Keratinocyte (primary cell): ENCODE results near the gene GPANK1. TPM values are rescaled to one million over a fixed set of nuclear protein-coding genes. Genes with fewer than 3 reads are reported as not detected.

Experiments
- DNase-seq: peaks from one replicate; pipeline ENCODE4 v3.0.0-alpha.2; 2011; ENCODE audit warnings: low read depth, missing footprints, low spot score
- FAIRE-seq: peaks from 2 replicates; lab custom pipeline; 2011; peaks lifted over from hg19 to GRCh38; lab: Jason Lieb, UNC
- H2AFZ ChIP-seq: 2 replicates; pipeline ENCODE4 v1.6.0; 2012; ENCODE audit warnings: low read length, control low read depth, inconsistent platforms; ENCODE audit not compliant: control insufficient read depth
- H3K27ac ChIP-seq: 2 replicates; pipeline ENCODE4 v1.5.1; 2011; ENCODE audit warnings: low read length; ENCODE audit not compliant: control insufficient read depth, insufficient read depth
- H3K27me3 ChIP-seq: 3 replicates; pipeline ENCODE4 v1.6.0; 2011; ENCODE audit warnings: low read length; ENCODE audit not compliant: control insufficient read depth, insufficient read depth; ENCODE audit errors: extremely low read depth
- H3K36me3 ChIP-seq, 2 experiments: 2 replicates in 1 of 2; 3 replicates in 1 of 2; pipeline ENCODE4 v1.5.1; 2011; ENCODE audit warnings: low read length in 2 of 2, mild to moderate bottlenecking in 1 of 2; ENCODE audit not compliant: control insufficient read depth in 2 of 2, insufficient read depth in 2 of 2; ENCODE audit errors: extremely low read depth in 1 of 2
- H3K4me1 ChIP-seq: 3 replicates; pipeline ENCODE4 v1.5.1; 2011; ENCODE audit warnings: low read length; ENCODE audit not compliant: control insufficient read depth, insufficient read depth; ENCODE audit errors: extremely low read depth
- H3K4me2 ChIP-seq: 3 replicates; pipeline ENCODE4 v1.6.0; 2011; ENCODE audit warnings: low read depth, low read length; ENCODE audit not compliant: control insufficient read depth, insufficient read depth; ENCODE audit errors: extremely low read depth
- H3K4me3 ChIP-seq, 3 experiments: fragments of 200-600 bp in 1 of 3; sonication (generic) in 1 of 3; 2 replicates in 2 of 3; 3 replicates in 1 of 3; pipeline ENCODE4 v1.5.1; 2011 to 2016; ENCODE audit warnings: low read length in 3 of 3, mild to moderate bottlenecking in 3 of 3, control low read depth in 2 of 3, inconsistent platforms in 1 of 3, low read depth in 1 of 3, mixed read lengths in 1 of 3, mixed run types in 1 of 3, moderate library complexity in 1 of 3; ENCODE audit not compliant: control insufficient read depth in 2 of 3, insufficient read depth in 2 of 3; ENCODE audit errors: extremely low read depth in 1 of 3
- H3K79me2 ChIP-seq: 2 replicates; pipeline ENCODE4 v1.6.0; 2012; ENCODE audit warnings: low read length; ENCODE audit not compliant: control insufficient read depth, insufficient read depth
- H3K9ac ChIP-seq: 3 replicates; pipeline ENCODE4 v1.6.0; 2011; ENCODE audit warnings: low read length; ENCODE audit not compliant: control insufficient read depth, insufficient read depth; ENCODE audit errors: extremely low read depth
- H3K9me1 ChIP-seq: 3 replicates; pipeline ENCODE4 v1.6.0; 2011; ENCODE audit warnings: low read length; ENCODE audit not compliant: control insufficient read depth, insufficient read depth; ENCODE audit errors: extremely low read depth
- H3K9me3 ChIP-seq: 2 replicates; pipeline ENCODE4 v1.5.1; 2012; ENCODE audit warnings: low read depth, low read length; ENCODE audit not compliant: control insufficient read depth
- H4K20me1 ChIP-seq: 3 replicates; pipeline ENCODE4 v1.6.0; 2011; ENCODE audit warnings: low read length; ENCODE audit not compliant: control insufficient read depth, insufficient read depth; ENCODE audit errors: extremely low read depth
- CTCF ChIP-seq, 3 experiments: IDR thresholded peaks in 1 of 3; conservative IDR thresholded peaks in 1 of 3; optimal IDR thresholded peaks in 1 of 3; 2 replicates in 2 of 3; 3 replicates in 1 of 3; pipeline versions ENCODE3 to v1.5.1; 2011; ENCODE audit warnings: low read length in 3 of 3, mild to moderate bottlenecking in 3 of 3, moderate library complexity in 2 of 3, control low read depth in 1 of 3, inconsistent platforms in 1 of 3; ENCODE audit not compliant: insufficient read depth in 2 of 3; ENCODE audit errors: extremely low read depth in 1 of 3
- EZH2 ChIP-seq: IDR thresholded peaks from one replicate; pipeline ENCODE4 v1.6.1; 2012; ENCODE audit warnings: inconsistent platforms, mild to moderate bottlenecking, low read length, moderate library complexity
- dilution Hi-C: fragments of 300-500 bp; cut with MboI; formaldehyde crosslinking; loops from one replicate; pipeline ENCODE4 v1.7.0; 2020; ENCODE audit warnings: low sequenced_read_pairs; ENCODE audit not compliant: extremely low pct_ligation_motif_present
- polyA minus RNA-seq, 3 experiments: library from RNA; depleted of rRNA, polyadenylated mRNA; stranded (reverse); fragments of >200 nt; gene quantifications; 1 replicate in 1 of 3; 2 replicates in 1 of 3; 3 replicates in 1 of 3; pipeline ENCODE4 v1.2.3, GENCODE V29; 2011
- polyA plus RNA-seq, 5 experiments: library from polyadenylated mRNA; depleted of rRNA in 3 of 5; stranded (reverse) in 3 of 5; stranded (forward) in 1 of 5; unstranded in 1 of 5; fragments of >200 nt; gene quantifications; 1 replicate in 1 of 5; 2 replicates in 3 of 5; 3 replicates in 1 of 5; pipeline versions ENCODE4 v1.2.1 to v1.2.3, GENCODE V29; 2011 to 2012; ENCODE audit warnings: missing spikeins in 2 of 5, low read depth in 1 of 5, low replicate concordance in 1 of 5

GPANK1 gene
- 7.9 to 11.4 TPM (median 10.0 TPM) in 3 replicates for polyA plus RNA-seq
- polyA plus RNA-seq (2011; ENCODE audit: low read depth) = 15.6 TPM
- 10.4 TPM in 2 replicates for polyA plus RNA-seq (2011; cell fraction: cytosol; rRNA removed)
- 10.7 and 14.0 TPM in 2 replicates for polyA plus RNA-seq (2011; cell fraction: nucleus; rRNA removed)
- polyA plus RNA-seq (2012; ENCODE audit: low replicate concordance) = 7.1 and 10.4 TPM in 2 replicates
- polyA minus RNA-seq = 2.6 to 5.5 TPM (median 3.4 TPM) in 3 replicates
- polyA minus RNA-seq (2011; cell fraction: cytosol; rRNA and poly(A)+ RNA removed) = 4.0 TPM
- 2.7 and 4.0 TPM in 2 replicates for polyA minus RNA-seq (2011; cell fraction: nucleus; rRNA and poly(A)+ RNA removed)

GRCh38 chr6:31664790-31665500 is at the start of gene GPANK1:
TSS of gene GPANK1 (minus strand) at chr6:31664997. CDS start at chr6:31664478, 519 bp downstream.
- dilution Hi-C loops = no loop called here
- Histone ChIP-seq H3K9ac (peak within 1 kb of the TSS; percentile 94), H3K4me1 (peaks cover 30% of the 10 kb centered on the region), H3K27ac (peak within 1 kb of the TSS; percentile 96), H3K4me3 (peak within 1 kb of the TSS; percentile 93 to 95 (median 94)), H3K27me3 (no peaks in the 10 kb centered on the region), H3K4me2 (peak within 1 kb of the TSS; percentile 71), H2AFZ (peak within 1 kb of the TSS; percentile 86), H3K9me3 (no peaks in the 10 kb centered on the region), H4K20me1 (no peaks in the 10 kb centered on the region), H3K79me2 (peaks cover 41% of the 10 kb centered on the region), H3K36me3 (peaks cover 21 to 33% of the 10 kb centered on the region in 2 experiments), H3K9me1 (no peaks in the 10 kb centered on the region)
- FAIRE-seq = peak; percentile 76
- DNase-seq = peak; percentile 66
- TF ChIP-seq EZH2 = no peak
- TF ChIP-seq CTCF (optimal IDR thresholded peaks at IDR 0.05 in 1 of 3, IDR thresholded peaks at IDR 0.05 in 1 of 3, conservative IDR thresholded peaks at IDR 0.05 in 1 of 3; ENCODE audit: extremely low read depth in 1 of 3, insufficient read depth in 2 of 3, low read length in 3 of 3) = no peak

GRCh38 chr6:31713991-31714684 is 49.3 kb upstream of the GPANK1 start:
- Histone ChIP-seq H3K4me2 (no peak overlapping the region), H2AFZ (no peak overlapping the region), H3K79me2 (no peaks in the 10 kb centered on the region), H3K36me3 (peaks cover 0 to 4% of the 10 kb centered on the region in 2 experiments), H3K4me1 (peaks cover 39% of the 10 kb centered on the region), H4K20me1 (no peaks in the 10 kb centered on the region), H3K9ac (no peak overlapping the region), H3K4me3 (no peak overlapping the region), H3K27me3 (no peaks in the 10 kb centered on the region), H3K9me3 (no peaks in the 10 kb centered on the region), H3K9me1 (peaks cover 2% of the 10 kb centered on the region), H3K27ac (no peak overlapping the region)
- no peak for TF ChIP-seq EZH2
- TF ChIP-seq CTCF (optimal IDR thresholded peaks at IDR 0.05 in 1 of 3, IDR thresholded peaks at IDR 0.05 in 1 of 3, conservative IDR thresholded peaks at IDR 0.05 in 1 of 3; ENCODE audit: extremely low read depth in 1 of 3, insufficient read depth in 2 of 3, low read length in 3 of 3) = no peak
- no peak for FAIRE-seq
- no peak for DNase-seq
- dilution Hi-C loops = no loop called here
